A549 (cell line): ENCODE results near the gene SENP8.

ENCODE experiments used
- HDAC2 ChIP-seq: fragments of 200-600 bp; sonication (generic); IDR thresholded peaks from 2 replicates; pipeline ENCODE4 v1.6.1; 2016
- TF ChIP-seq, protein P1 (sequence below): fragments of >200 bp; sonication (Bioruptor Twin); formaldehyde crosslinking; IDR thresholded peaks from 3 replicates; pipeline ENCODE4 v1.5.1; 2016

DNA sequence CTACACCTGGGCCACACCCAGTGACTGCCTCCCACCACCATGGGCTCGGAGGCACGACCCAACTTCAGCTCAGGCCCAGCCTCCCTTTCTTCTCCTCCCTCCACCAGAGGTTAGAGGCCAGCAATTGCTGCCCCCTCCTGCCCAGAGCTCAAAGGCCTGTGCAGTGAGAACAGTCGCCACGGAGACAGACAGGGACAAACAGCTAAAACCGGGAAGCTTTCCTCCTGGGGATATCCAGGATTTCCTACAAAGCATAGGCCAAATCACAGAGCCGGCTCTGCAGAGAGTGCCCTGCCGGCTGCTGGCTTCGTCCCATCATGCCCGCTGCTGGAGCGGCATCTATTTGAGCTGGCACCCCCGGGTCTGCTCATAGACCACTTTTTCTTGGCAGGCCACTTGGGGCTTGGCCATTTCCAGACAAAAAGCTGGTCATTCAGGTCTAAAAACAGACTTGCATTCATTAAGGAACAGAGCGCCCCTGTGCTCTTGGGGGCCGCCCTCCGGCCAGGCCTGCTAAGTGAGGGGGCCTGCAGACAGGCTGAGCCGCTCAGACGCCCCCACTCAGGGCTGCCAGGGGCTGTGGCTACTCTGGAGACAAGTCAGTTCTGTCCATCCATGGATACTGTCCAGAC is 61.9 kb downstream of the SENP8 start:
- no peak for TF ChIP-seq HDAC2
- TF ChIP-seq, protein P1, sequence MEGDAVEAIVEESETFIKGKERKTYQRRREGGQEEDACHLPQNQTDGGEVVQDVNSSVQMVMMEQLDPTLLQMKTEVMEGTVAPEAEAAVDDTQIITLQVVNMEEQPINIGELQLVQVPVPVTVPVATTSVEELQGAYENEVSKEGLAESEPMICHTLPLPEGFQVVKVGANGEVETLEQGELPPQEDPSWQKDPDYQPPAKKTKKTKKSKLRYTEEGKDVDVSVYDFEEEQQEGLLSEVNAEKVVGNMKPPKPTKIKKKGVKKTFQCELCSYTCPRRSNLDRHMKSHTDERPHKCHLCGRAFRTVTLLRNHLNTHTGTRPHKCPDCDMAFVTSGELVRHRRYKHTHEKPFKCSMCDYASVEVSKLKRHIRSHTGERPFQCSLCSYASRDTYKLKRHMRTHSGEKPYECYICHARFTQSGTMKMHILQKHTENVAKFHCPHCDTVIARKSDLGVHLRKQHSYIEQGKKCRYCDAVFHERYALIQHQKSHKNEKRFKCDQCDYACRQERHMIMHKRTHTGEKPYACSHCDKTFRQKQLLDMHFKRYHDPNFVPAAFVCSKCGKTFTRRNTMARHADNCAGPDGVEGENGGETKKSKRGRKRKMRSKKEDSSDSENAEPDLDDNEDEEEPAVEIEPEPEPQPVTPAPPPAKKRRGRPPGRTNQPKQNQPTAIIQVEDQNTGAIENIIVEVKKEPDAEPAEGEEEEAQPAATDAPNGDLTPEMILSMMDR: no peak
